ENCODE data around the gene OR2T6. TPM values are rescaled to one million over a fixed set of nuclear protein-coding genes. Genes with fewer than 3 reads are reported as not detected.

The OR2T6 gene
- total RNA-seq, 1 experiment from 2014 or later: not detected

DNA sequence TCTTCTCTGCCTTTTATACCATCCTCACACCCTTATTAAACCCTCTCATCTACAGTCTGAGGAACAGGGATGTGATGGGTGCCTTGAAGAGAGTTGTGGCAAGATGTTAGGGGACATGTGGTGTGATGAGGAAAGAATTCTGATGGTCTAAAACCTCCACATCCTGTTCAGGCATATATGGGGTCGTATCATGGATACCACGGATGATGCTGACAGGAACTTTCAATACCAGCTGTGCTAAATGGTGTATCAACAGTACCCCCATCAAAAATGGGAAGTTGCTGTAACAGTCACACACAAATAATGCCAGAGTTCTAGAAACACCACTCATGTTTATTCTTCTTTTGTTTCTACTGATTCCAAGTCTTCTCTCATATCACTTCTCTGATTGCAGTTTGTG, 12.9 kb downstream of the OR2T6 start:
- no peaks in the 10 kb centered on the region for H3K4me1 ChIP-seq (ENCODE audit: insufficient read depth, low read length, poor library complexity, severe bottlenecking)
- H3K4me3 ChIP-seq (ENCODE audit: low read depth, low read length, poor library complexity, severe bottlenecking): no peak overlapping the region
- H3K27me3 ChIP-seq (replicated peaks; ENCODE audit: insufficient read depth, low read depth, low read length, poor library complexity): no peaks in the 10 kb centered on the region
- H3K36me3 ChIP-seq (ENCODE audit: insufficient read depth, low read length, poor library complexity, severe bottlenecking): no peaks in the 10 kb centered on the region
- ChIA-PET POLR2A (ENCODE audit: low non-redundant PET) (no interaction called here), CTCF (no interaction called here)
- DNase-seq (ENCODE audit: low spot score): no peak
- no peak overlapping the region for H3K27ac ChIP-seq (ENCODE audit: low read depth, low read length, poor library complexity, severe bottlenecking)
- TF ChIP-seq CTCF (conservative IDR thresholded peaks at IDR 0.05; ENCODE audit: low read depth, low read length): no peak
- TF ChIP-seq EZH2 (IDR thresholded peaks at IDR 0.05; ENCODE audit: borderline replicate concordance, low read depth, low read length, poor library complexity, severe bottlenecking): no peak
- intact Hi-C loops (cut with micrococcal nuclease; ENCODE audit: unreplicated experiment): no loop called here
- no TSS peak for BruUV-seq (replicated peaks)
- H3K9me3 ChIP-seq (ENCODE audit: low read depth, low read length, poor library complexity, severe bottlenecking): no peaks in the 10 kb centered on the region

- intact Hi-C loops (cut with micrococcal nuclease; ENCODE audit: unreplicated experiment): no loop called here
- H3K36me3 ChIP-seq (ENCODE audit: insufficient read depth, low read length, poor library complexity, severe bottlenecking): no peaks in the 10 kb centered on the region
- CTCF ChIA-PET: no interaction called here
- H3K27me3 ChIP-seq (replicated peaks; ENCODE audit: insufficient read depth, low read depth, low read length, poor library complexity): no peaks in the 10 kb centered on the region
- BruUV-seq (replicated peaks): no TSS peak
- no peaks in the 10 kb centered on the region for H3K4me1 ChIP-seq (ENCODE audit: insufficient read depth, low read length, poor library complexity, severe bottlenecking)
- TF ChIP-seq EZH2 (IDR thresholded peaks at IDR 0.05; ENCODE audit: borderline replicate concordance, low read depth, low read length, poor library complexity, severe bottlenecking): no peak
- TF ChIP-seq CTCF (conservative IDR thresholded peaks at IDR 0.05; ENCODE audit: low read depth, low read length): no peak
- POLR2A ChIA-PET (ENCODE audit: low non-redundant PET): no interaction called here
- H3K27ac ChIP-seq (ENCODE audit: low read depth, low read length, poor library complexity, severe bottlenecking): no peak overlapping the region
- no peak overlapping the region for H3K4me3 ChIP-seq (ENCODE audit: low read depth, low read length, poor library complexity, severe bottlenecking)
- no peaks in the 10 kb centered on the region for H3K9me3 ChIP-seq (ENCODE audit: low read depth, low read length, poor library complexity, severe bottlenecking)
- DNase-seq (ENCODE audit: low spot score): no peak
Observed at GRCh38 chr1:248393050-248393449, 17.5 kb downstream of the OR2T6 start.

DNA sequence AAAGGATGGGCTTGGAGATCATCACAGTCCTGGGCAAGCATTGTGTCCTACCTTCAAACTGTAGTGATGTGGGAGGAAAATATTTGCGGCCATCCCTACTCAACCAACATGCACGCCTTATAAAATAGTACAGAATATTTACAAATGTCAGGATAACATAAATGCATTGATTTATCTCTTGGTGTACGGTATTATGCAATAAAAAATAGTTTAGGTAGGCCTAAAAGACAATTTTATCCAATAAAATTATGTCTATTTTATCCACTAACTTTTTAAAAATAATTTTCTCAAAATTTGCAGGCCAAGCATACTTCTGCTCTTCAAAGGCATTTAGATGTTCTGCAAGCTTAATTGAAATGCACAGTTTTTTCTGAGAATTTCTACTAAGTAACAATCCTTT, 27.2 kb downstream of the OR2T6 start, which contains the start of gene OR2T1:
Gene OR2T1, plus strand, starts transcription at position 301 of the 400 bp plus-strand sequence. CDS start 3,100 bp downstream, outside the sequence.
- no TSS peak for BruUV-seq (replicated peaks)
- POLR2A ChIA-PET (ENCODE audit: low non-redundant PET): no interaction called here
- no peak for TF ChIP-seq CTCF (conservative IDR thresholded peaks at IDR 0.05; ENCODE audit: low read depth, low read length)
- no peak for TF ChIP-seq EZH2 (IDR thresholded peaks at IDR 0.05; ENCODE audit: borderline replicate concordance, low read depth, low read length, poor library complexity, severe bottlenecking)
- Histone ChIP-seq H3K27ac (ENCODE audit: low read depth, low read length, poor library complexity, severe bottlenecking) (no peak within 1 kb of the TSS), H3K4me1 (ENCODE audit: insufficient read depth, low read length, poor library complexity, severe bottlenecking) (no peaks in the 10 kb centered on the region), H3K4me3 (ENCODE audit: low read depth, low read length, poor library complexity, severe bottlenecking) (no peak within 1 kb of the TSS), H3K9me3 (ENCODE audit: low read depth, low read length, poor library complexity, severe bottlenecking) (no peaks in the 10 kb centered on the region), H3K36me3 (ENCODE audit: insufficient read depth, low read length, poor library complexity, severe bottlenecking) (no peaks in the 10 kb centered on the region), H3K27me3 (replicated peaks; ENCODE audit: insufficient read depth, low read depth, low read length, poor library complexity) (no peaks in the 10 kb centered on the region)
- intact Hi-C loops (cut with micrococcal nuclease; ENCODE audit: unreplicated experiment): no loop called here
- DNase-seq (ENCODE audit: low spot score): no peak
- CTCF ChIA-PET: no interaction called here
